Prostate gland (tissue), 2 donors: ENCODE data around the gene DENND1B.

Source experiments
- CTCF ChIP-seq, 4 experiments: fragments of 200-600 bp in 2 of 4; fragments of 450-650 bp in 2 of 4; sonication (generic) in 2 of 4; IDR thresholded peaks; 1 replicate in 3 of 4; 2 replicates in 1 of 4; pipeline ENCODE4 v1.5.1; 2016 to 2019; ENCODE audit warnings: antibody characterized with exemption in 4 of 4, mild to moderate bottlenecking in 2 of 4, moderate library complexity in 2 of 4
- POLR2A ChIP-seq: fragments of 450-650 bp; IDR thresholded peaks from one replicate; pipeline ENCODE4 v1.6.1; 2016; ENCODE audit warnings: antibody characterized with exemption, mild to moderate bottlenecking
- POLR2AphosphoS5 ChIP-seq: sonication (generic); formaldehyde crosslinking; IDR thresholded peaks from one replicate; pipeline ENCODE4 v1.6.1; 2017; ENCODE audit warnings: antibody characterized with exemption

GRCh38 chr1:197696372-197696771, 78.9 kb downstream of the DENND1B start:
- TF ChIP-seq CTCF (IDR thresholded peaks at IDR 0.05), result no peak
- no peak for TF ChIP-seq POLR2AphosphoS5
- no peak for TF ChIP-seq POLR2A
